Smooth muscle cell (in vitro differentiated cells): ENCODE data around the gene TMEM63C. TPM values are rescaled to one million over a fixed set of nuclear protein-coding genes. Genes with fewer than 3 reads are reported as not detected.

Experiments
- DNase-seq: peaks from one replicate; lab custom pipeline; 2025; ENCODE audit not compliant: unreplicated experiment; lab: John Stamatoyannopoulos, UW
- H2AFZ ChIP-seq: fragments of 200-600 bp; sonication (generic); 2 replicates; pipeline ENCODE4 v1.6.0; 2016; ENCODE audit warnings: antibody characterized with exemption, low read depth, mild to moderate bottlenecking
- H3F3A ChIP-seq: fragments of 200-600 bp; sonication (generic); 2 replicates; pipeline ENCODE4 v1.6.0; 2017; ENCODE audit warnings: antibody characterized with exemption, low read depth
- H3K27ac ChIP-seq: fragments of 200-600 bp; sonication (generic); 2 replicates; pipeline ENCODE4 v1.5.1; 2016; ENCODE audit warnings: low read depth, mild to moderate bottlenecking
- H3K27me3 ChIP-seq: fragments of 200-600 bp; sonication (generic); 2 replicates; pipeline ENCODE4 v1.6.1; 2016; ENCODE audit warnings: low read depth, mild to moderate bottlenecking
- H3K36me3 ChIP-seq: fragments of 200-600 bp; sonication (generic); 2 replicates; pipeline ENCODE4 v1.5.1; 2016; ENCODE audit warnings: low read depth
- H3K4me1 ChIP-seq: fragments of 200-600 bp; sonication (generic); 2 replicates; pipeline ENCODE4 v1.5.1; 2016; ENCODE audit warnings: low read depth
- H3K4me2 ChIP-seq: fragments of 200-600 bp; sonication (generic); 2 replicates; pipeline ENCODE4 v1.6.0; 2016; ENCODE audit warnings: mild to moderate bottlenecking
- H3K4me3 ChIP-seq: fragments of 200-600 bp; sonication (generic); 2 replicates; pipeline ENCODE4 v1.5.1; 2016; ENCODE audit warnings: mild to moderate bottlenecking
- H3K79me2 ChIP-seq: fragments of 200-600 bp; sonication (generic); 2 replicates; pipeline ENCODE4 v1.6.0; 2016; ENCODE audit warnings: low read depth, mild to moderate bottlenecking
- H3K9ac ChIP-seq: fragments of 200-600 bp; sonication (generic); 2 replicates; pipeline ENCODE4 v1.6.0; 2016; ENCODE audit warnings: low read depth
- H3K9me3 ChIP-seq: fragments of 200-600 bp; sonication (generic); replicated peaks from 2 replicates; pipeline ENCODE4 v1.5.1; 2016; ENCODE audit warnings: low read depth
- H4K20me1 ChIP-seq: fragments of 200-600 bp; sonication (generic); 2 replicates; pipeline ENCODE4 v1.6.0; 2016; ENCODE audit warnings: low read depth
- CTCF ChIP-seq: fragments of 200-600 bp; sonication (generic); IDR thresholded peaks from 2 replicates; pipeline ENCODE4 v1.5.1; 2017; ENCODE audit warnings: borderline replicate concordance, mild to moderate bottlenecking, antibody characterized with exemption; ENCODE audit not compliant: insufficient read depth, poor library complexity, severe bottlenecking
- WGBS: methylation state at CpG from one replicate; pipeline ENCODE4 v1.1.7; 2016; ENCODE audit warnings: low lambda C conversion rate; 5-methylcytosine and 5-hydroxymethylcytosine counted together
- polyA plus RNA-seq: library from polyadenylated mRNA; unstranded; fragments of >200 nt; fragmentation: Nextera tagmentation; extraction: Ambion mirVana; gene quantifications from 2 replicates; pipeline ENCODE4 v1.2.1, GENCODE V29; 2016
- total RNA-seq: library from RNA; depleted of rRNA; stranded (reverse); fragments of >200 nt; gene quantifications from 2 replicates; pipeline ENCODE4 v1.2.3, GENCODE V29; 2014

The TMEM63C gene
- total and polyA plus RNA-seq, 2 experiments from 2014 or later, result 4.3 to 7.7 TPM

- H2AFZ ChIP-seq, result no peak overlapping the region
- peaks cover 5% of the 10 kb centered on the region for H3F3A ChIP-seq
- DNase-seq, result no peak
- no peaks in the 10 kb centered on the region for H3K27me3 ChIP-seq
- WGBS, result 61% methylated on average over 5 of the region's 5 CpGs
- no peaks in the 10 kb centered on the region for H3K79me2 ChIP-seq
- H3K36me3 ChIP-seq, result no peaks in the 10 kb centered on the region
- H3K4me1 ChIP-seq, result peaks cover 34% of the 10 kb centered on the region
- H3K9me3 ChIP-seq, result no peaks in the 10 kb centered on the region
- H3K4me2 ChIP-seq, result peak overlapping the region; percentile 69
- H3K27ac ChIP-seq, result peak overlapping the region; percentile 99
- H4K20me1 ChIP-seq, result no peaks in the 10 kb centered on the region
- H3K4me3 ChIP-seq, result no peak overlapping the region
- peak overlapping the region; percentile 92 for H3K9ac ChIP-seq
- TF ChIP-seq CTCF, result no peak
These were observed 121.3 kb downstream of the TMEM63C start for GRCh38 chr14:77302926-77303325.

DNA sequence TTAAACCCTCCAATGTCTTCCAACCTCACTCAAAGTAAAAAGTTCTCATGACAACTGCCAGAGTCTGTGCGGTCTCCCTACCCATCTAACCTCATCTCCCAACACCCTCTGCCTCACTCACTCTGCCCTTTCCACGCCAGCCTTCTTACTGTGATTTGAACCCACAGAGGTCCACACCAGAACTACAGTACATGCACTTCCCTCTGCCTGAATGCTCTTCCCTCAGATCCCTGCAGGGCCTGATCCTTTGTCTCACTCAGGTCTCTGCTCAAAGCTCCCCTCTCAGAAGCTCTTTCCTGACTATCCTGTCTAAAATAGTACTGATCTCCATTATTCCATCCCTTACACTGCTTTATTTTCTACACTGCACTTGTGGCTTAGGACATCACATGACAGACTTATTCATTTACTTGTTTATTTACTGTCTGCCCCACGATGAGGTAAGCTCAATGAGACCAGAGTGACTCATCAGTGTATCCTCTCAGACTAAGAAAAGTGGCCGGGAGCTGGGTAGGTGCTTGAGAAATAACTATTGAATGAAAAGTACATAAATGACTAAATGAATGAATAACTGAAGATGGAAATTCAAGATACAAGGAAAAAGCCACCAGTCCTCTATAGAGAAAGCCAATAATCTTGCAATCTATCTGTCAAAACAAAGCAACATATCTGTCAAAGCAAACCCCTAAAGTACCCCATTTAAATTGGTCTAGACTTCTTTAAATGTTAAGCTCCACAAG is 122.0 kb downstream of the TMEM63C start:
- no peak for TF ChIP-seq CTCF
- H3K79me2 ChIP-seq, result no peaks in the 10 kb centered on the region
- peak overlapping the region; percentile 99 for H3K27ac ChIP-seq
- no peaks in the 10 kb centered on the region for H3K27me3 ChIP-seq
- H3K4me2 ChIP-seq, result peak overlapping the region; percentile 69
- H2AFZ ChIP-seq, result no peak overlapping the region
- no peak for DNase-seq
- H3K9ac ChIP-seq, result peak overlapping the region; percentile 92
- WGBS, result 32% methylated on average over 4 of the region's 4 CpGs
- H3K4me3 ChIP-seq, result no peak overlapping the region
- H3K9me3 ChIP-seq, result no peaks in the 10 kb centered on the region
- H3K36me3 ChIP-seq, result no peaks in the 10 kb centered on the region
- peaks cover 5% of the 10 kb centered on the region for H3F3A ChIP-seq
- H3K4me1 ChIP-seq, result peaks cover 34% of the 10 kb centered on the region
- no peaks in the 10 kb centered on the region for H4K20me1 ChIP-seq

DNA sequence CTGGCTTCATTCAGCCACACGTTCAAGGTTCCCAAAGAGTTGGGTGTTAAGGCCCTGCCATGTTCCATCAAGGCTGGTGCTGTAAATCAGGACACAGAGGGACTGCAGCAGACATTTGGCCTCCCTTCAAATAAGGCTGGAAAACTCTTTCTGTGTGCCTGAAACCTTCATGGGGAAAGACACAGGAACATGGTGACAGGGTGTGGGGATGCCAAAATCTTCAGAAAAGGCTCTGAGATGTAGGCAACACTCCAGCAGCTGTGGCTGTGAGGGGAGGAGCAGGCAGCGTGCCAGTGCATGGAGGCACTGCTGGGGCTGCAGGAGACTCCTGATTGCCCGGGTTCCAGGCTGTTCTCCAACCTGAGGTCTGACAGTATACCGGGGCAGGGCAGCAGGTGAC is 124.1 kb downstream of the TMEM63C start:
- no peak overlapping the region for H3K4me3 ChIP-seq
- no peak for TF ChIP-seq CTCF
- H4K20me1 ChIP-seq, result no peaks in the 10 kb centered on the region
- DNase-seq, result no peak
- H3F3A ChIP-seq, result peaks cover 5% of the 10 kb centered on the region
- H3K9ac ChIP-seq, result peak overlapping the region; percentile 64
- 92% methylated on average over 4 of the region's 4 CpGs for WGBS
- H3K4me1 ChIP-seq, result peaks cover 34% of the 10 kb centered on the region
- peaks cover 6% of the 10 kb centered on the region for H3K79me2 ChIP-seq
- no peaks in the 10 kb centered on the region for H3K9me3 ChIP-seq
- no peak overlapping the region for H3K4me2 ChIP-seq
- H2AFZ ChIP-seq, result no peak overlapping the region
- no peaks in the 10 kb centered on the region for H3K36me3 ChIP-seq
- peak overlapping the region; percentile 88 for H3K27ac ChIP-seq
- H3K27me3 ChIP-seq, result no peaks in the 10 kb centered on the region

GRCh38 chr14:77306416-77306815 is 124.8 kb downstream of the TMEM63C start:
- 73% methylated on average over 3 of the region's 3 CpGs for WGBS
- no peaks in the 10 kb centered on the region for H3K36me3 ChIP-seq
- peak overlapping the region; percentile 64 for H3K9ac ChIP-seq
- no peak for TF ChIP-seq CTCF
- H3K27ac ChIP-seq, result peak overlapping the region; percentile 88
- no peaks in the 10 kb centered on the region for H4K20me1 ChIP-seq
- H3K4me2 ChIP-seq, result peak overlapping the region; percentile 73
- no peak for DNase-seq
- peaks cover 5% of the 10 kb centered on the region for H3F3A ChIP-seq
- no peaks in the 10 kb centered on the region for H3K27me3 ChIP-seq
- no peaks in the 10 kb centered on the region for H3K9me3 ChIP-seq
- peaks cover 9% of the 10 kb centered on the region for H3K79me2 ChIP-seq
- H3K4me3 ChIP-seq, result no peak overlapping the region
- H2AFZ ChIP-seq, result no peak overlapping the region
- H3K4me1 ChIP-seq, result peaks cover 34% of the 10 kb centered on the region
